MM.1S (cell line): Measurements from ENCODE around the gene FRY.

ENCODE experiments used
- EZH2 ChIP-seq: fragments of 300-600 bp; sonication (generic); optimal IDR thresholded peaks from 2 replicates; pipeline ENCODE3; 2017; ENCODE audit warnings: low read depth, mild to moderate bottlenecking, antibody characterized with exemption, low read length, mixed read lengths
- EZH2phosphoT487 ChIP-seq: fragments of 300-600 bp; sonication (generic); IDR thresholded peaks from 2 replicates; pipeline ENCODE4 v1.6.1; 2018; ENCODE audit warnings: antibody characterized with exemption, low read length
- TF ChIP-seq, protein P1 (sequence below): fragments of 300-600 bp; sonication (generic); IDR thresholded peaks from 2 replicates; pipeline ENCODE4 v1.5.1; 2016; ENCODE audit warnings: antibody characterized with exemption, low read length, mixed read lengths

DNA sequence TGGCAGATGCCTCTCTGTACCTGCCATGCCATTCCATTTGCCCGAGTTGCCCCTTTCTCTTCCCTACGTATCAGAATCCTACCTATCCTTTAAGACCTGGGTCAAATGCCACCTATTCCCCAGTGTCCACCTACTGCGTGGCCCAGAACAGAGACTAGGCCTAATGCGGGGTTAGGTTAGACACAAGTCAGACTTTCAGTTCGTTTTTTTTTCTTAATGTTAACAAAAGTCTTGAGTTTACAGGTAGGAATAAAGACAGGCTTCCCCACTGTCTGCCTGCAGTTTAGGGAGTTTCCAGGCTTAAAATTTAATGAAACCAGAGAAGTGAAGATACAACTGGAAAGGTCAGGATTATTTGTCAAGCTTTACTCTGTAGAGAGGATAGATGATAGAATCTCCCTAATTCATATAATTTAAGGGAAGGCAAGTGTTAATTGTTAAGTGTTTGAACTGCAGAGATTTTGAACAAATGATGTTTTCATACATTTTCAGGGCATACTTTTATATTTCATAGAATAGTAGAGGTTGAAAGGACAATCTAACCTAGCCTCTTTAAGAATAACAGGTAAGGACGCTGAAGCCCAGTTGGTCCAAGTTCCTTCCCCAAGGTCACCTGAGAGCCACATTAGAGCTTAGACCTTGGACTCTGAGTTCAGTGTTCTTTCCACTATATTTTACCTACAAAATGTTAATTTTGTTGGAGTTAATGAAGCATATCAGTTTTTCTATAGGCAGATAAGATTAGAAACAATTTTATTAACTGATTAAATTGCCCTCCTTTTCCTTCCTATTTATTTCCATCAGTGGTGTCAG, 35.8 kb downstream of the FRY start:
- TF ChIP-seq EZH2phosphoT487 = no peak
- TF ChIP-seq, protein P1, sequence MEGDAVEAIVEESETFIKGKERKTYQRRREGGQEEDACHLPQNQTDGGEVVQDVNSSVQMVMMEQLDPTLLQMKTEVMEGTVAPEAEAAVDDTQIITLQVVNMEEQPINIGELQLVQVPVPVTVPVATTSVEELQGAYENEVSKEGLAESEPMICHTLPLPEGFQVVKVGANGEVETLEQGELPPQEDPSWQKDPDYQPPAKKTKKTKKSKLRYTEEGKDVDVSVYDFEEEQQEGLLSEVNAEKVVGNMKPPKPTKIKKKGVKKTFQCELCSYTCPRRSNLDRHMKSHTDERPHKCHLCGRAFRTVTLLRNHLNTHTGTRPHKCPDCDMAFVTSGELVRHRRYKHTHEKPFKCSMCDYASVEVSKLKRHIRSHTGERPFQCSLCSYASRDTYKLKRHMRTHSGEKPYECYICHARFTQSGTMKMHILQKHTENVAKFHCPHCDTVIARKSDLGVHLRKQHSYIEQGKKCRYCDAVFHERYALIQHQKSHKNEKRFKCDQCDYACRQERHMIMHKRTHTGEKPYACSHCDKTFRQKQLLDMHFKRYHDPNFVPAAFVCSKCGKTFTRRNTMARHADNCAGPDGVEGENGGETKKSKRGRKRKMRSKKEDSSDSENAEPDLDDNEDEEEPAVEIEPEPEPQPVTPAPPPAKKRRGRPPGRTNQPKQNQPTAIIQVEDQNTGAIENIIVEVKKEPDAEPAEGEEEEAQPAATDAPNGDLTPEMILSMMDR = no peak
- no peak for TF ChIP-seq EZH2
